Astrocyte (in vitro differentiated cells and primary cell): Measurements from ENCODE around the gene ZC3H4. TPM values are rescaled to one million over a fixed set of nuclear protein-coding genes. Genes with fewer than 3 reads are reported as not detected.
A peak's percentile ranks its signal among the peaks of the same experiment; 100 is the strongest.

Experiments used
- DNase-seq: peaks from one replicate; pipeline ENCODE4 v3.0.0-alpha.2; 2010; ENCODE audit warnings: low read depth
- FAIRE-seq: peaks from 2 replicates; lab custom pipeline; 2011; peaks lifted over from hg19 to GRCh38; lab: Jason Lieb, UNC
- H2AFZ ChIP-seq: 2 replicates; pipeline ENCODE4 v1.6.0; 2012; ENCODE audit warnings: low read depth, low read length, inconsistent platforms
- H3K27ac ChIP-seq: 2 replicates; pipeline ENCODE4 v1.5.1; 2011; ENCODE audit warnings: low read depth, low read length, inconsistent platforms
- H3K27me3 ChIP-seq: 2 replicates; pipeline ENCODE4 v1.6.0; 2011; ENCODE audit warnings: low read length, inconsistent platforms; ENCODE audit not compliant: insufficient read depth
- H3K36me3 ChIP-seq: 2 replicates; pipeline ENCODE4 v1.5.1; 2011; ENCODE audit warnings: low read length, inconsistent platforms; ENCODE audit not compliant: insufficient read depth
- H3K4me1 ChIP-seq: 2 replicates; pipeline ENCODE4 v1.5.1; 2011; ENCODE audit warnings: low read length, inconsistent platforms; ENCODE audit not compliant: insufficient read depth
- H3K4me2 ChIP-seq: 2 replicates; pipeline ENCODE4 v1.6.0; 2012; ENCODE audit warnings: low read length, inconsistent platforms
- H3K4me3 ChIP-seq: 2 replicates; pipeline ENCODE4 v1.5.1; 2011; ENCODE audit warnings: low read depth, mild to moderate bottlenecking, low read length, inconsistent platforms; ENCODE audit not compliant: insufficient read depth
- H3K79me2 ChIP-seq: 2 replicates; pipeline ENCODE4 v1.6.0; 2012; ENCODE audit warnings: mild to moderate bottlenecking, low read length, inconsistent platforms; ENCODE audit not compliant: insufficient read depth
- H3K9ac ChIP-seq: 2 replicates; pipeline ENCODE4 v1.6.0; 2012; ENCODE audit warnings: mild to moderate bottlenecking, low read length, inconsistent platforms
- H3K9me3 ChIP-seq: 2 replicates; pipeline ENCODE4 v1.5.1; 2012; ENCODE audit warnings: low read depth, mild to moderate bottlenecking, low read length, inconsistent platforms; ENCODE audit not compliant: insufficient read depth
- H4K20me1 ChIP-seq: 2 replicates; pipeline ENCODE4 v1.6.0; 2012; ENCODE audit warnings: low read length, inconsistent platforms; ENCODE audit not compliant: insufficient read depth
- H3K27ac Mint-ChIP-seq: one replicate; pipeline ENCODE4 v1.8.0; 2021; ENCODE audit warnings: mild to moderate bottlenecking, mixed read lengths; ENCODE audit not compliant: unreplicated experiment
- H3K27me3 Mint-ChIP-seq: one replicate; pipeline ENCODE4 v1.8.0; 2021; ENCODE audit warnings: low read depth, mixed read lengths; ENCODE audit not compliant: unreplicated experiment
- H3K36me3 Mint-ChIP-seq: one replicate; pipeline ENCODE4 v1.8.0; 2021; ENCODE audit warnings: low read depth, mixed read lengths; ENCODE audit not compliant: unreplicated experiment
- H3K4me1 Mint-ChIP-seq: one replicate; pipeline ENCODE4 v1.8.0; 2021; ENCODE audit warnings: low read depth, mixed read lengths; ENCODE audit not compliant: unreplicated experiment
- H3K4me3 Mint-ChIP-seq: one replicate; pipeline ENCODE4 v1.8.0; 2021; ENCODE audit warnings: mild to moderate bottlenecking, moderate library complexity, mixed read lengths; ENCODE audit not compliant: unreplicated experiment
- H3K9me3 Mint-ChIP-seq: one replicate; pipeline ENCODE4 v1.8.0; 2021; ENCODE audit warnings: mild to moderate bottlenecking, mixed read lengths; ENCODE audit not compliant: unreplicated experiment
- EZH2 ChIP-seq: IDR thresholded peaks from 2 replicates; pipeline ENCODE4 v1.6.1; 2012; ENCODE audit warnings: mild to moderate bottlenecking, low read length, inconsistent platforms; ENCODE audit not compliant: insufficient read depth
- total RNA-seq: library from RNA; stranded (reverse); gene quantifications from 2 replicates; pipeline ENCODE4 v1.2.1, GENCODE V29; 2021
- TF ChIP-seq, protein P1 (sequence below): IDR thresholded peaks from 2 replicates; pipeline ENCODE4 v1.5.1; 2011; ENCODE audit warnings: low read depth, mild to moderate bottlenecking, inconsistent platforms, low read length, moderate library complexity; ENCODE audit not compliant: insufficient read depth

Gene ZC3H4
- total RNA-seq, 1 donor from 2014 or later: 42.3 TPM

DNA sequence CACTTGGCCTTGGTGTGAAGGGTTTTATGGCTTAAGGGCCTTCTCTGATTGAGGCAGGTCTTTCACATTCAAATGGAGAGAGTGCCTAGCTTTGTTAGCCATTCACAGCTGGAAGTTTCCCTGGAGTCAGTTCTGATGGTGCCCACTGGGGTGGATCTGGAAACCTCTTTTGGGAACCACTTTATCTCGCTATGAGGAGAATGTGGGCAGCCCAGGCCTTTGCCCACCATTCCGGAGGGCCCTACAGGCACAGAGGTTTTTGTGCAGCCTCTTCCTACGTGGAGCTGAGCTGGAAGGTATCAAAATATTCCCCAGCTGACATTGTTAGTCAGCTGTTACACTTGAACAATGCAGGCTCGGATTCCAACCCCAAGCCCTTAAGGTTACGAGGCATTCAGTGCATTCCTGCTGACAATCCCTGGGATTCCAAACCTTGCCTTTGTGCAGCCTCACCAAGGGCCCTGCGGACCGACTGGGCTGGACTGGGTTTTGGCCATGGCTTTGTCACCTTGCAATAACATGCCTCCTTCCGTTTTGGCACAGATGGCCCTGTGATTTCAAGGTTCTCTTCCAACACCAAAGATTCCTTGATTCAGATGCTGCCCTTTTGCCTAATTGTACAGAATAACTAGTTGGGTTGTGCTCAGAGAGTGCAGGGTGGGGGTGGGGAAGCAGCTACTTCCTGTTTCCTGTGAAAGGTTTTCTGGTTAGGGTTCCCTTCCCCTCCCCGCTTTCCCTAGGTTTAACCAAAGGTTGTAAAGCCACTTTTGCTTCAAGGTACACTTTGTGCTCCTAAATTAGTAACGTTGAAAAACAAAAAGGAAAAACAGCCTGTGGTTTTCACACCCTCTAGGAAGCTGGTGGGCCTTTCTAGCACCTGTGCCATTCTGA lies 44.1 kb upstream of the ZC3H4 start:
- peaks cover 34% of the 10 kb centered on the region for H3K4me1 Mint-ChIP-seq
- no peaks in the 10 kb centered on the region for H3K27me3 Mint-ChIP-seq
- FAIRE-seq: peak; percentile 17
- Histone ChIP-seq H3K9me3 (no peaks in the 10 kb centered on the region), H3K36me3 (peaks cover 31% of the 10 kb centered on the region), H3K4me3 (no peak overlapping the region), H3K27me3 (no peaks in the 10 kb centered on the region), H2AFZ (no peak overlapping the region), H3K9ac (peak overlapping the region; percentile 68), H3K79me2 (peaks cover 32% of the 10 kb centered on the region), H4K20me1 (peaks cover 40% of the 10 kb centered on the region), H3K4me2 (peak overlapping the region; percentile 63), H3K4me1 (peaks cover 32% of the 10 kb centered on the region), H3K27ac (peak overlapping the region; percentile 81)
- peaks cover 15% of the 10 kb centered on the region for H3K36me3 Mint-ChIP-seq
- H3K9me3 Mint-ChIP-seq: no peaks in the 10 kb centered on the region
- TF ChIP-seq, protein P1, sequence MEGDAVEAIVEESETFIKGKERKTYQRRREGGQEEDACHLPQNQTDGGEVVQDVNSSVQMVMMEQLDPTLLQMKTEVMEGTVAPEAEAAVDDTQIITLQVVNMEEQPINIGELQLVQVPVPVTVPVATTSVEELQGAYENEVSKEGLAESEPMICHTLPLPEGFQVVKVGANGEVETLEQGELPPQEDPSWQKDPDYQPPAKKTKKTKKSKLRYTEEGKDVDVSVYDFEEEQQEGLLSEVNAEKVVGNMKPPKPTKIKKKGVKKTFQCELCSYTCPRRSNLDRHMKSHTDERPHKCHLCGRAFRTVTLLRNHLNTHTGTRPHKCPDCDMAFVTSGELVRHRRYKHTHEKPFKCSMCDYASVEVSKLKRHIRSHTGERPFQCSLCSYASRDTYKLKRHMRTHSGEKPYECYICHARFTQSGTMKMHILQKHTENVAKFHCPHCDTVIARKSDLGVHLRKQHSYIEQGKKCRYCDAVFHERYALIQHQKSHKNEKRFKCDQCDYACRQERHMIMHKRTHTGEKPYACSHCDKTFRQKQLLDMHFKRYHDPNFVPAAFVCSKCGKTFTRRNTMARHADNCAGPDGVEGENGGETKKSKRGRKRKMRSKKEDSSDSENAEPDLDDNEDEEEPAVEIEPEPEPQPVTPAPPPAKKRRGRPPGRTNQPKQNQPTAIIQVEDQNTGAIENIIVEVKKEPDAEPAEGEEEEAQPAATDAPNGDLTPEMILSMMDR: no peak
- TF ChIP-seq EZH2: no peak
- peak; percentile 89 for DNase-seq
- H3K4me3 Mint-ChIP-seq: peak overlapping the region; percentile 27
- peak overlapping the region; percentile 90 for H3K27ac Mint-ChIP-seq

DNA sequence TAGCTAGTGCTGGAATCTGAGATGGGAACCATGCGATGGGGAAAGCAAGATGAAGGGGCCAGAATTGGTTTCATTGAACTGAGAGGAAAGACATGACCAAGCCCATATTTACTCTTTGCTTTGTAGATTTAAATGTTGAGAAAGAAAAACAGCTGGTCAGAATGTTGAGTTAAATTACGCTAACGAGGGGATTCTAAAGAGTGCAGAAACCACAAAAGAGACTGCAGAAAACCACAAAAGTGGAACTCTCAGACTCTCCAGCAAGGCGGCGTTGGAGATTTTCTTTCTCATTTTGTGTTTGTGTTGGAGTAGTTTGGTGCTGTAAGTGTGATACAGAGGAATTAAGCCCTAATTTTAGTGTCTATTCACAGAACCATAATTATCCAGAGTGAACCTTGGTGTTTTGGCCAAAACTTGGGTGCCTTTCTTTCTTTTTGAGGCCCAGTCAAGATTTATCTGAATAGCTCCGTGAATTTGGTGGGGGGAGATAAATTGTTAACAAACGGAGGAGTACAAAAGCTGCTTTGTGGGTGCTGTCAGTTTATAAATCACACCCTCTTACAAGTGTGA lies 43.4 kb upstream of the ZC3H4 start:
- no peak overlapping the region for H3K4me3 ChIP-seq

More for the DNA sequence above, 43.4 kb upstream of the ZC3H4 start:
- Histone ChIP-seq H3K4me2 (peak overlapping the region; percentile 63), H3K9me3 (no peaks in the 10 kb centered on the region), H3K4me1 (peaks cover 32% of the 10 kb centered on the region), H4K20me1 (peaks cover 45% of the 10 kb centered on the region), H3K36me3 (peaks cover 36% of the 10 kb centered on the region), H3K27me3 (no peaks in the 10 kb centered on the region), H3K27ac (peak overlapping the region; percentile 81), H3K79me2 (peaks cover 32% of the 10 kb centered on the region), H3K9ac (peak overlapping the region; percentile 68), H2AFZ (no peak overlapping the region)
- TF ChIP-seq, protein P1: no peak
- TF ChIP-seq EZH2: no peak
- Mint-ChIP-seq H3K4me3 (peak overlapping the region; percentile 27), H3K36me3 (peaks cover 16% of the 10 kb centered on the region), H3K27me3 (no peaks in the 10 kb centered on the region), H3K4me1 (peaks cover 29% of the 10 kb centered on the region), H3K27ac (peak overlapping the region; percentile 90), H3K9me3 (no peaks in the 10 kb centered on the region)
- DNase-seq: peak; percentile 77
- no peak for FAIRE-seq
